GM23338 (cell line): Measurements from ENCODE around the gene SLC13A3. TPM values are rescaled to one million over a fixed set of nuclear protein-coding genes. Genes with fewer than 3 reads are reported as not detected.
A peak's percentile ranks its signal among the peaks of the same experiment; 100 is the strongest.

Experiments used
- ATAC-seq: fragments of 200-7000 bp; cut with Tn5 transposase; 3 replicates; pipeline ENCODE4 v1.9.1; 2020
- DNase-seq: peaks from one replicate; pipeline ENCODE4 v3.0.0-alpha.2; 2015; ENCODE audit warnings: low spot score
- H2AFZ ChIP-seq: fragments of 200-600 bp; sonication (generic); 2 replicates; pipeline ENCODE4 v1.8.0; 2016; ENCODE audit warnings: antibody characterized with exemption, mild to moderate bottlenecking, moderate library complexity
- H3F3A ChIP-seq: fragments of 200-600 bp; sonication (generic); replicated peaks from 2 replicates; pipeline ENCODE4 v1.8.0; 2017; ENCODE audit warnings: antibody characterized with exemption, mixed run types, low read depth
- H3K27ac ChIP-seq: fragments of 200-600 bp; sonication (generic); 2 replicates; pipeline ENCODE4 v1.6.1; 2016; ENCODE audit warnings: low read depth
- H3K27me3 ChIP-seq: fragments of 200-600 bp; sonication (generic); 2 replicates; pipeline ENCODE4 v1.8.0; 2016; ENCODE audit warnings: mild to moderate bottlenecking, mixed run types, moderate library complexity; ENCODE audit not compliant: insufficient read depth
- H3K36me3 ChIP-seq: fragments of 200-600 bp; sonication (generic); 2 replicates; pipeline ENCODE4 v1.8.0; 2016; ENCODE audit warnings: mild to moderate bottlenecking; ENCODE audit not compliant: insufficient read depth
- H3K4me1 ChIP-seq: fragments of 200-600 bp; sonication (generic); 2 replicates; pipeline ENCODE4 v1.8.0; 2016; ENCODE audit warnings: mild to moderate bottlenecking, moderate library complexity; ENCODE audit not compliant: insufficient read depth
- H3K4me2 ChIP-seq: fragments of 200-600 bp; sonication (generic); 2 replicates; pipeline ENCODE4 v1.7.1; 2017; ENCODE audit warnings: mixed run types
- H3K4me3 ChIP-seq: fragments of 200-600 bp; sonication (generic); 2 replicates; pipeline ENCODE4 v1.6.1; 2016; ENCODE audit warnings: mixed run types
- H3K79me2 ChIP-seq: fragments of 200-600 bp; sonication (generic); replicated peaks from 2 replicates; pipeline ENCODE4 v1.8.0; 2017; ENCODE audit warnings: mild to moderate bottlenecking; ENCODE audit not compliant: insufficient read depth
- H3K9me2 ChIP-seq: fragments of 200-600 bp; sonication (generic); 2 replicates; pipeline ENCODE4 v1.8.0; 2017; ENCODE audit not compliant: insufficient read depth
- H4K20me1 ChIP-seq: fragments of 200-600 bp; sonication (generic); replicated peaks from 2 replicates; pipeline ENCODE4 v1.8.0; 2017; ENCODE audit warnings: mild to moderate bottlenecking; ENCODE audit not compliant: insufficient read depth
- H3K27ac Mint-ChIP-seq: 2 replicates; pipeline ENCODE4 v1.8.0; 2020; ENCODE audit warnings: inconsistent platforms, mild to moderate bottlenecking, moderate library complexity, mixed read lengths
- H3K27me3 Mint-ChIP-seq: 3 replicates; pipeline ENCODE4 v1.8.0; 2022; ENCODE audit warnings: low read depth, mild to moderate bottlenecking, moderate library complexity, mixed read lengths, inconsistent platforms; ENCODE audit not compliant: insufficient read depth, poor library complexity
- H3K36me3 Mint-ChIP-seq: 3 replicates; pipeline ENCODE4 v1.8.0; 2021; ENCODE audit warnings: low read depth, mild to moderate bottlenecking, inconsistent platforms, moderate library complexity, mixed read lengths
- H3K4me1 Mint-ChIP-seq: 3 replicates; pipeline ENCODE4 v1.8.0; 2020; ENCODE audit warnings: mild to moderate bottlenecking, inconsistent platforms, mixed read lengths
- H3K4me3 Mint-ChIP-seq: 3 replicates; pipeline ENCODE4 v1.8.0; 2021; ENCODE audit warnings: moderate library complexity, mild to moderate bottlenecking, inconsistent platforms, mixed read lengths
- H3K9me3 Mint-ChIP-seq: 3 replicates; pipeline ENCODE4 v1.8.0; 2020; ENCODE audit warnings: moderate library complexity, mild to moderate bottlenecking, inconsistent platforms, mixed read lengths
- CREB1 ChIP-seq: fragments of 250-450 bp; sonication (Bioruptor Pico); IDR thresholded peaks from 2 replicates; pipeline ENCODE4 v1.5.0; 2020; ENCODE audit warnings: low read depth, mild to moderate bottlenecking, moderate library complexity
- CTCF ChIP-seq, 2 experiments: fragments of 200-600 bp in 1 of 2; sonication (generic) in 1 of 2; conservative IDR thresholded peaks; 2 replicates each; pipeline versions ENCODE4 v1.5.1 to v1.6.1; 2016 to 2017; ENCODE audit warnings: antibody characterized with exemption in 2 of 2, low read depth in 2 of 2, mild to moderate bottlenecking in 2 of 2, moderate library complexity in 1 of 2
- JUNB ChIP-seq: IDR thresholded peaks from one replicate; pipeline ENCODE4 v1.6.1; 2016; ENCODE audit warnings: antibody characterized with exemption; ENCODE audit not compliant: unreplicated experiment
- NANOG ChIP-seq: IDR thresholded peaks from 2 replicates; pipeline ENCODE4 v1.6.1; 2016; ENCODE audit warnings: antibody characterized with exemption, borderline replicate concordance
- REST ChIP-seq: IDR thresholded peaks from one replicate; pipeline ENCODE4 v1.6.1; 2018; ENCODE audit warnings: antibody characterized with exemption; ENCODE audit not compliant: unreplicated experiment
- ZNF114 ChIP-seq: fragments of 250-450 bp; sonication (Bioruptor Pico); IDR thresholded peaks from 2 replicates; pipeline ENCODE4 v1.5.0; 2020; ENCODE audit warnings: mild to moderate bottlenecking, moderate library complexity
- ZNF331 ChIP-seq: fragments of 250-450 bp; sonication (Bioruptor Pico); IDR thresholded peaks from 2 replicates; pipeline ENCODE4 v1.5.0; 2020; ENCODE audit warnings: low read depth, mild to moderate bottlenecking, moderate library complexity
- ZNF462 ChIP-seq: fragments of 250-450 bp; sonication (Bioruptor Pico); IDR thresholded peaks from 2 replicates; pipeline ENCODE4 v1.5.0; 2020; ENCODE audit warnings: mild to moderate bottlenecking, moderate library complexity
- polyA plus RNA-seq: library from polyadenylated mRNA; unstranded; fragments of >200 nt; fragmentation: Nextera tagmentation; extraction: Ambion mirVana; gene quantifications from 2 replicates; pipeline ENCODE4 v1.2.1, GENCODE V29; 2016
- total RNA-seq: library from RNA; depleted of rRNA; stranded (reverse); fragments of >200 nt; shearing (Covaris generic); gene quantifications from 2 replicates; pipeline ENCODE4 v1.2.3, GENCODE V29; 2014

SLC13A3 gene
- total and polyA plus RNA-seq, 2 experiments from 2014 or later: 8.6 to 9.1 TPM

GRCh38 chr20:46670585-46671584, 19.6 kb upstream of the SLC13A3 start:
- ATAC-seq (no peak), DNase-seq (no peak)
- Histone ChIP-seq H3K4me1 (peaks cover 7% of the 10 kb centered on the region), H3K27ac (no peak overlapping the region), H4K20me1 (no peaks in the 10 kb centered on the region), H2AFZ (no peak overlapping the region), H3K36me3 (no peaks in the 10 kb centered on the region), H3K9me2 (no peaks in the 10 kb centered on the region), H3K4me3 (no peak overlapping the region), H3F3A (no peaks in the 10 kb centered on the region), H3K79me2 (no peaks in the 10 kb centered on the region), H3K27me3 (no peaks in the 10 kb centered on the region), H3K4me2 (no peak overlapping the region)
- Mint-ChIP-seq H3K4me3 (no peak overlapping the region), H3K27me3 (peaks cover 6% of the 10 kb centered on the region), H3K36me3 (peaks cover 38% of the 10 kb centered on the region), H3K27ac (no peak overlapping the region), H3K4me1 (peaks cover 19% of the 10 kb centered on the region), H3K9me3 (peaks cover 17% of the 10 kb centered on the region)
- TF ChIP-seq ZNF114 (CRISPR knock-in tag): no peak
- peak; percentile 89 for TF ChIP-seq ZNF331
- no peak for TF ChIP-seq REST
- TF ChIP-seq NANOG: no peak

- peaks cover 17% of the 10 kb centered on the region for H3K4me1 Mint-ChIP-seq
- no peak overlapping the region for H3K4me3 ChIP-seq
- no peak overlapping the region for H3K27ac Mint-ChIP-seq
- no peaks in the 10 kb centered on the region for H3K9me2 ChIP-seq
- no peak overlapping the region for H2AFZ ChIP-seq
- no peak overlapping the region for H3K27ac ChIP-seq
- TF ChIP-seq CTCF (conservative IDR thresholded peaks at IDR 0.05; ENCODE audit: low read depth in 2 of 2) (no peak), CREB1 (no peak), JUNB (no peak), ZNF462 (CRISPR knock-in tag) (no peak)
- H3K4me3 Mint-ChIP-seq: no peak overlapping the region
- H3K4me2 ChIP-seq: no peak overlapping the region
- peaks cover 6% of the 10 kb centered on the region for H3K27me3 Mint-ChIP-seq
- no peaks in the 10 kb centered on the region for H4K20me1 ChIP-seq
- H3F3A ChIP-seq: no peaks in the 10 kb centered on the region
- H3K9me3 Mint-ChIP-seq: peaks cover 17% of the 10 kb centered on the region
- no peaks in the 10 kb centered on the region for H3K79me2 ChIP-seq
- H3K36me3 ChIP-seq: no peaks in the 10 kb centered on the region
- peaks cover 38% of the 10 kb centered on the region for H3K36me3 Mint-ChIP-seq
- DNase-seq (no peak), ATAC-seq (no peak)
- no peaks in the 10 kb centered on the region for H3K27me3 ChIP-seq
- H3K4me1 ChIP-seq: peaks cover 7% of the 10 kb centered on the region
Measured at GRCh38 chr20:46670228-46670584, 18.9 kb upstream of the SLC13A3 start.
